ENCODE data around the gene TUBA4B.
"Not testable (repeated sequence)": the region's sequence is repeated elsewhere in the genome, so short reads cannot be mapped to it uniquely, and the experiment has no call there.

The TUBA4B gene

DNA sequence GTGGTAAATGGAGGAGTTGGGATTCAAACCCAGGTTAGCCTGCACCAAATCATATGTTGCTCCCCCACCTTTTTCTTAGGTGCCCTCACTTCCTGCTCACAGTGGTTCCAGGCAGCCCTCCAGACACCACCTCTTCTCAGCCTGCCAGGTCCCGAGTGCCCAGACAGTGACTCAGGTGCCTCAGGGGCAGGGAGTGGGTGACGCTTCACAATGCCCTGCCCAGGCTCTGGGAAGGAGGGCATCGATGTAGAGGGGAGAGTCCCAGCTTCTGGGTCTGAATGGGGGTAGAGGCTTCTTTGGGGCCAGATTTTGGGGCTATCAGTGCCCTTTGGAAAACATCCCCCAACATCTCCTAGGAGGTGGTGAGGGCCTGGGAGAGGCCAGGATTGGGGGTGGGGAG, 20.9 kb downstream of the TUBA4B start:
- no peak for DNase-seq (ENCODE audit: low read depth in 2 of 3, low spot score in 2 of 3)

DNA sequence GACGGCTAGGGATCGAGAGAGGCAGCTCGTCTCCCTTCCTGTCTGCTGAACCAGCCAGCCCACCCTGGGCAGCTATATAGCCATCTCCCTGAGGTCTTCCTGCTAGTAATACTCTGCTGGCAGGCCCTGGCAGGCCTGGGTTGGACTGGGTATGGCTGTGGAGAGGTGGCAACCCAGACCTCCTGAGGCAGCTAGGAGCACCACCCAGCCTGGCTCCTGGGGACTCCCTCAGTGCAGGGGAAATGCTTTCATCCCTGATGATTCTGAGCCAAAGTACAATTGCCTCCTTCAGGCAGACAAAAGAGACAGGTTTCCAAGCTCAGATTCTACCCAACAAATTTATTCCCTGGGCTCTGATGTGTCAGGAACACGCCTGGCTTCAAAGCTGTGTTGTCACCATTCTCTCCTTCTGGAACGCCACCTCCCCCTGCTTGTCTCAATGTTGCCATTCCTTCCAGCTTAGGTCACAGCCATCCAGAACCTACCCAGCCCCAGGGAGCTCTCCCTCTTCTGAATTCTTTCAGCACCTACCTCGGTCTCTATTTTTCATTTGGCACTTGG, 21.4 kb downstream of the TUBA4B start:
- no peak for DNase-seq (ENCODE audit: low read depth in 2 of 3, low spot score in 2 of 3)

DNA sequence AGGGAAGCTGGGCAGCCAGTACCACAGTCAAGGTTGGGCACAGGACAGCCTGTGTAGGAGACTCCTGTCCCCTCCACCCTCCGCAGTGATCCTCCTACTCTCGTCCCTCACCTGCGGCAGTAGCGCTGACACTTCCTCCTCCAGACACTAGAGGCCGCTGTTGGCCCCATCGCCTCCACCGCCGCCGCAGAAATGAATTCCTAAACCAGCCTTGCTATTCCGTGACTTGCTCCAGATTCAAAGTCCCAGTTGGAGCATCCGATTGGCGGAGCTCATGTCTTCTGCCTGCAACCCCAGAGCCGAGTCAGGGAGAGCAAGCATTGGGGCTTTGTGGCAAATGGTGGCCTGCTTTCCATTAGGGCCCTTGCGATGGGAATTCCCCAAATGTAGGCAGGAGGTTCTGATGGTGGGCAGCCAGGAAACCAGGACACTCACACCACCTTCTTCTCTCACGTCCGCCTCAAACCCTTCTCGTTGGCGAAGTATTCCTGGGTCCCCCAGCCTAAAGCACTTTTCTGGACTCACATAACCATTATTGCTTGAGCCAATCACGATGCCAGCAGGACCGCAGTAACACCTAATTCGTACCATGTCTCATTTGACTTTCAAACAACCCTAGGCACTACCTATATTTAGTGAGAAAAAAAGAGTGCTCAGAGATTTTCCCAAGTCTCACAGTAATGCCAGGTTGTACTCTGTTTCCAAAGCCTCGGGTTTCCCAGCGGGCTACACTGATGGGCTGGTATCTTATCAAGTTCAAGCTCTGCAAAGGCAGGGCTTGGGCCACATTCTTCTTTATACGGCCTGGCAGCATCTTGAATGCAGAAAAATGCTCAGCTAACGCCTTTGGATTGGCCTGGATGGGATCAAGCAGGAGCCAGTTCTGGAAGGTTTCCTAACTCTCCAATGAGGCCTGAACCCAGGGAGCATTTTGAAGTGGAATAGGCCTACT, 24.9 kb downstream of the TUBA4B start:
- peak in 2 of 3 experiments; percentile 58 to 62 for DNase-seq (ENCODE audit: low read depth in 2 of 3, low spot score in 2 of 3)

DNA sequence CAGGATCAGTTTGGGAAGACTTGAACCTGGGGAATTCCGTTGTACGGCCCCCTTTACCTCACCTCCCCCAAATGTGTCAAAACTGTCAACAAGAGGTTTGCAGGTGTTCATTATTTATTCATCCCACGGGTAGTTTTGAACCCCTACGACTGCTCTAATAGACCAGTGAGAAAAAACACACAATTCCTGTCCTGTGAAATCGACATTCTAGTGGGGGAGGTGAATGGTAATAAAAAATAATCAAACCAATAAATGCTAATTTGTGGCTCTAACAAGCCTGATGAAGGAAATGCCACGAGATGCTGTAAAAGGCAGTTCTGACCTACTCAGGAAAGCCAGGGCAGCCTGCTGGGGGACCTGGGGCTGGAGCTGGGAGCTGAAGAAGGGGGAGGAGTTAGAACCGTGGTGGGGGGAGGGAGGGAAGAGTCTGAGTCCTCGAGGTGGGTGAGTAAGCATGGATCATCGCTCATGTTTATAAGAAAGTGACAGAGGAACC, 25.7 kb downstream of the TUBA4B start:
- DNase-seq (ENCODE audit: low read depth in 2 of 3, low spot score in 2 of 3): no peak

DNA sequence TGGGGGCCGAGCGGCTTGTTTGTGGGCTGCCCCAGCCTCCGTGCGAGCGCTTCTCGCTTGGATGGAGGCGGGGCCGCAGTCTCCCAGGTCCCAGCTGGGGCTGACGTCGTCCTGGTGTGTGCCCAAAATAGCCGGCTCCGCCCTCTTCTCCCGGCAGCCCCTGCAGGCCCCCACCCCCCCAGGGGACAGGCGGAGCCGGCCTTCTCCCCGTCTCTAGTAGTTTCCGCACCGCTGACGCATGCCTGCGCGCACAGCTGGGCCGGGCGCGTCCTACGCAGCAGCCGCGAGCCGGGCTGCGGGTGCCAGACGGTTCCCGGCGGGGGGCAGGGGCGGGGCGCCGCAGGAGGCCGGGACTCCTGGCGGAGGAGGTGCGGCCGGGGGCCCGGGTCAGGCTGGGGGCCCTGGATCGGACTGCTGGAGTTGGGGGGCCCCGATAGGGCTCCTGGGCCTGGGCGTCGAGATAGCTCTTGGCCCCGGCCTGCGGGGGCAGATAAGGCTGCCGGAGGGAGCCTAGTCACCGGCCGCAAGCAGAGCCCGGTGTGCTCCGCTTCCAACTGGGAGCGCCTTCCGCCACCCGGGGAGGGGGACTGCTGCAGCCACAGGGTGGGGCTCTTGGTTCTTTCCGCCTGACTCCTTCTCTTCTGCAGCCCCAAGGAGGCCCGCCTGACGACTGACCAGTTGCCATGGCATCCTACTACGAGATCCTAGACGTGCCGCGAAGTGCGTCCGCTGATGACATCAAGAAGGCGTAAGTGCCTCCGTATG, 26.3 kb downstream of the TUBA4B start, which contains the start of gene DNAJB2:
DNAJB2 (plus strand) TSS at position 216 of the 765 bp plus-strand sequence; CDS start at position 684, 468 bp downstream.
- peak; percentile 92 to 99 (median 94) for DNase-seq (ENCODE audit: low read depth in 2 of 3, low spot score in 2 of 3)

DNA sequence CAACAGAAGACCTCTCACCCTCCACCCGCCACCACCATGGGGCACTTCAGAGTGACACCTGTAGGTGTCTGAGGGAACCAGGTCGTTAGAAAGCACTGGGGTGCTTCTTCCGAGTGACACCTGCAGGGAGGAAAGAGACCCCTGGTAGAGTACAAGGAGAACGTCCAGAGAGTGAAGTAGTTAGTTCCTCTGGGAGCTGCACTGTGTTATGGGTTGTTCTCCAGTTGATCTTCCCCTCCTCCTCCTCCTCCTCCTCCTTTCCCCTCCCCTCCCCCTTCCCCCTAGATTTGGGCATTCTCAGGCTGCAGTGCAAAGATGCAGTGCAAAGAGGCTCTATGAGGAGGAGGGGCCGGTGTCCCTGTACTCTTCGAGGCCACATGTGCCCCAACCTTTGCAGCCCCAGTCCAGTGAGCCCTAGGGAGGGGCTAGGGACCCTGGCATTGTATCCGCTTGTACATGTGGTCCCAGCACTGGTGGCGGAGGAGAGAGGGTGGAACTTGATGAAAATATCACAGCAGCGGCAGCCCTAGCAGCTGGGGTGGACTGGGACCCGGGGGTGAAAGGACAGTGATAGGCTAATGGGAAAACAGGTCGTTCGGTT, 27.0 kb downstream of the TUBA4B start:
- no peak for DNase-seq (ENCODE audit: low read depth in 2 of 3, low spot score in 2 of 3)

DNA sequence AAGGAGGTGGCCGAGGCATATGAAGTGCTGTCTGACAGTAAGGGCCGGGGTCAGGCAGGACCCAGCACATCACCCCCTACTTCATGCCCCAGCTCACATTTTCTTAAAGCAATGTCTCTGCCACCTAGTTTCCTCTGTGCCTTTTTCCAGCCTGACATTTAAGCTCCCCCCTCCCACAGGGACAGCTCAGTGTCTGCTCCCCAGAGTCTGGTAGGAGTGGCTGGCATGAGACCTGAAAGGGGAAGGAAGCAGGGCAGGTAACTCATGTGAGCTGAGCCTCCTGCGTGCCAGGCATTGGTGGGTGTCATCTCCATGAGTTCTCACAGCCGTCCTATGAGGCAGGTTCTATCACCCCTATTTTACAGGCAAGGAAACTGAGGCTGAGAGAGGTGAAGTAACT, 27.6 kb downstream of the TUBA4B start:
- DNase-seq (ENCODE audit: low read depth in 2 of 3, low spot score in 2 of 3): no peak

DNA sequence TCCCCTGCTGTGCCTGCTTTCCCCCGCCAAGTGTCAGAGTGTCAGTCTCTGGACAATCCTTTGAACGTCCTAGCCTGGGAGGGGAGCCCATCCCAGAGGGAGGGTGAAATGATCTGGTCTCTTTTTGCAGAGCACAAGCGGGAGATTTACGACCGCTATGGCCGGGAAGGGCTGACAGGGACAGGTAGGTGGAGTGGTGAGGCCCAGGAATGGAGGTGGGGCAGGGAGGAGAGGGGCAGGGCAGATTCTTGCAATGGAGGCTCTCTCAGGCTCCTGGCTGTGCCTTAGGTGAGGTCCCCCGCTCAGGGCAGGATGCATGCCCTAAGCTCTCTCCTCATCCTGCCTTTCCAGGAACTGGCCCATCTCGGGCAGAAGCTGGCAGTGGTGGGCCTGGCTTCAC, 28.5 kb downstream of the TUBA4B start:
- no peak for DNase-seq (ENCODE audit: low read depth in 2 of 3, low spot score in 2 of 3)

DNA sequence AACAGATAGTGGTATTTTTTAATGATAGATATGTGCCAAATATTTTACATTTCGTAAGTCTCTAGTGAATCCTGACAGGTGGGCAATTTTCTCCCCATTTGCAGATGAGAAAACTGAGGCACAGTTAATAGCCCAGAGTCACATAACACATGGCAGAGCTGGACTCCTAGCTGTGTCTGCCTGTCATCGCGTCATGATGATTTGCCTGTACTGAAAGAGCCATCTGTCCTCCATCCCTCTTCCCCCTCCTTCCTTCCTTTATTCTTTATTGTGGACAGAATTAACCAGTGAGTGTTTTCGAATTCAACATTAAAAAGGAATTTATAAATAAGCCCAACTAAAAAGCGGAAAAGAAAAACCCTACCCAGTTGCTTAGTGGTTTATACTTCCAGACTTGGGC, 29.3 kb downstream of the TUBA4B start:
- DNase-seq (ENCODE audit: low read depth in 2 of 3, low spot score in 2 of 3): no peak

DNA sequence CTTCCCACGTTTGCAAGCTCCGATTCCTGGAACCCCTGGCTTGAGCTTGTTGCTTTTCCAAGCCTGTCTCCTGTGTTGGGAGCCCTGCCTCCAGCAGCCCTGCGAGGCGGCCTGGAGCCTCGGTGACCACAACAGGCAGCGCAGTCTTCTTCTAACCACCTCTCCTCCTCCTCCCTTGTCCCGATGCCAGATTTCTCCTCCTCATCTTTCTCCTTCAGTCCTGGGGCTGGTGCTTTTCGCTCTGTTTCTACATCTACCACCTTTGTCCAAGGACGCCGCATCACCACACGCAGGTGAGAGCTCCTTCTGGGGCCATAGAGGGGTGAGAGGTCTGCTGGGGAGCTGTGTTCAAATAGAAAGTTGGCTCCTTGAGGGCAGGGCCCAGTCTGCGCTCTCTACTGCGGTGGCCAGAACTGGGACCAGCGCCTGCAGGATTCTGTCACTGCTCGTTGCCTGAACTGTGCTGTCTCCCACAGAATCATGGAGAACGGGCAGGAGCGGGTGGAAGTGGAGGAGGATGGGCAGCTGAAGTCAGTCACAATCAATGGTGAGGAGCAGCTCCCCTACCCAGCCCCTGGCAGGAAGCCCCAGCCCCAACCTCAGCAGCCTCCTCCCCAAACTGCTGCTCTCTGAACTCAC, 30.0 kb downstream of the TUBA4B start:
- DNase-seq (ENCODE audit: low read depth in 2 of 3, low spot score in 2 of 3): no peak

DNA sequence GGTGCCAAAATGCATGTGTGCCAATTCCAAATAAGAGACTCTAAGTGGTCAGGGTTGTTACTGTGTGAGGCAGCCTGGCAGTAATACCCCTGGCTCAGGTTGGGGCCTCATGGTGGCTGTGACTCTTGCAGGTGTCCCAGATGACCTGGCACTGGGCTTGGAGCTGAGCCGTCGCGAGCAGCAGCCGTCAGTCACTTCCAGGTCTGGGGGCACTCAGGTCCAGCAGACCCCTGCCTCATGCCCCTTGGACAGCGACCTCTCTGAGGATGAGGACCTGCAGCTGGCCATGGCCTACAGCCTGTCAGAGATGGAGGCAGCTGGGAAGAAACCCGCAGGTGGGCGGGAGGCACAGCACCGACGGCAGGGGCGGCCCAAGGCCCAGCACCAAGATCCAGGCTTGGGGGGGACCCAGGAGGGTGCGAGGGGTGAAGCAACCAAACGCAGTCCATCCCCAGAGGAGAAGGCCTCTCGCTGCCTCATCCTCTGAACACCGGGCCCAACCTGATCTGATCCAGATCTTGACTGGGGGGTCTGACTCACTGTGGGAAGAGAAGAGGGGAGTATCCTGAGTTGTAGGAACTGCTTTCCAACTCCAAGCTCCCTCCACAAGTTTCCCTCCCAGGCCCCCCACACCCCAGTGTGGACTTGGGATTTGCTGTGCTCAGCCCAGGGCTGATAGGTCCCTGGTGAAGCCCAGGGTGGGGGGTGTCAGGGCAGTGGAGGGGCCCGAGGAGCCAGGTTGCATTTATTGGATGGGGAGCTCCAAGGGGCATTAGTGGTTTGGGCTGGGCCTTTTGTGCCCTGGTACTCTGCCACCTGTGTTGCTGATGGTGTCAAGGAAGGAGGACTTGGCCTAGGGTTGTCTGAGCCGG, 31.7 kb downstream of the TUBA4B start:
- DNase-seq (ENCODE audit: low read depth in 2 of 3, low spot score in 2 of 3): no peak

DNA sequence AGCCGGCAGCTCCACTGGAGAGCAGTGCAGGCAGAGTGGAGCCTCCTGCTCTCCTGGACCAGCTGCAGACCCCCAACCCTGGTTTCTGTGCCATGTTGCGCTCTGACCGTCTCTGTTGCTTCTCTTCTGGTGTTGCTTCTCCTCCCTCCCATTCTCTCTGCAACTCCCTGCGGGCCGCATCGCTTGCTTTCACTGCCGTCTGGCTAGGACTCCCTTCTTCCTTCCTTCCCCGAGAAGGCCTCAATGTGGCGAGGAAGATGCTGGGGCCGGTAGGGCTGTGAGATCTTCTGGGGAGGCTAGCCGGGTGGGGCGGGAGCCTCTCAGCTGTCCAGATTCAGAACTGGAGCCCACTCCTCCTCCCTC, 32.3 kb downstream of the TUBA4B start:
- no peak for DNase-seq (ENCODE audit: low read depth in 2 of 3, low spot score in 2 of 3)

DNA sequence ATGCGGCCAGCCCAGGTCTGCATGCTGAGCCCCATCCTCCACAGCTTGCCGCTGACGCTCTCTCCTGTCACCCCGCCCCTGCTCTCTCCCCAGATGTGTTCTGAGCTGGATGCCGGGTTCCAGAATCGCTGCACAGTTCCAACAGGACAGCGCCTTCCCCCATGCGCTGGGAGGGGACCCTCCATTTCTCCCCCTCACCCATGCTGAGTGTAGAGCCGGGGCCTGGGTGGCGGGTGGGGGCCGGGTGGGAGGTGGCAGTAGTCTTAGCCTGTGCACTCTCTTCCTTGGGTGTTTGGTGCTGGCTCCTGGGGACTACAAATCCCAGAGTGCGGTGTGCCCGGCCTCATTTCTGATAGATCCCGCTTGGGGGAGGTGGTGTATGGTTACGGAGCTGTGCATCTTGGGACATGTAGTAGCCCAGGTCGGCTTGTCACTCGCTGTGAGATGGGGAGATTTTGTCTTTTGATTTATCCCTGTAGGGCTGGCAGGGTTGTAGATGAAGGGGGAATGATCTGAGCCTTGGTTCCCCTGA, 32.9 kb downstream of the TUBA4B start:
- no peak for DNase-seq (ENCODE audit: low read depth in 2 of 3, low spot score in 2 of 3)

DNA sequence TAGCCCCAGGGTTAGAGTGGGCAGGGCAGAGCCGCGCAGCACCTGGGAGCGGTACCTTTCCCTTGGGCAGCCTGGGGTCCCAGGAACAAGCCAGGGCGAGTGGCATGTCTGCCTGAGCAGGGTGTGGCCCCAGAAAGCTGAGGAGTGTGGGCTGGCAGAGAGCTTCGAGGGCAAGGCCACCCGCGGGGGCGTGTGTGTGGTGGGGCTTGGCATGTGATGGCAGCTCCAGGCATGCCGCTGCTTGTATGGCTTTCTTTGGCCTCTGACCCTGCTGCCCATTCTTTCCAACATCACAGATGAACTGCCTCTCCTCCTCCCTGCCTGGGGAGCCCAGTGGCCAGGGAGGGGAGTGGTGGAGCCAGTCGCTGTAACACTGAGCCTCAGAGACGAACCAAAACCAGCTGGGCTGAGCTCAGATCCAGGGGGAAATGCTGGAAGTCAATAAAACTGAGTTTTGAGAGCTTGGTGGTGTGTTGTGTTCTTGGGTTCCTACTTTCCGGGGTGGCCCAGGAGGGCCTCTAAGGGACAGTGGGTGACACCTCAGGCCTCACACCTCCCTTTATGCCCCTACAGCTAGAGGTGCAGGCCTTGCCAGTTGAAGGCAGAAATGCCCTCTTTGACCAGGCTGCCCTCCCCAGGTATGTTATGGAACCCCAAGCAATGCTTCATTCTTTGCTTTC, 33.5 kb downstream of the TUBA4B start:
- DNase-seq (ENCODE audit: low read depth in 2 of 3, low spot score in 2 of 3): no peak

DNA sequence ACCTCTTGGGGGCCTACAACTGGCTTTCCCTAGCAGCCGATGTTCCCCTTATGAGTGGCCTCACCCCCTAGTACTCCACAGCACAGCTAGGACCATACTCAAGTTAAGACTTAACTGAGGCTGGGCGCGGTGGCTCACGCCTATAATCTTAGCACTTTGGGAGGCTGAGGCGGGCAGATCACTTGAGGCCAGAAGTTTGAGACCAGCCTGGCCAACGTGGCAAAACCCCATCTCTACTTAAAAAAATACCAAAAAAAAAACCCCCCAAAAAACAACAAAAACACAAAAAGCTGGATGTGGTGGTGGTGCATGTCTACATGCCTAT, 34.0 kb downstream of the TUBA4B start:
- DNase-seq (ENCODE audit: low read depth in 2 of 3, low spot score in 2 of 3): not testable (repeated sequence)

DNA sequence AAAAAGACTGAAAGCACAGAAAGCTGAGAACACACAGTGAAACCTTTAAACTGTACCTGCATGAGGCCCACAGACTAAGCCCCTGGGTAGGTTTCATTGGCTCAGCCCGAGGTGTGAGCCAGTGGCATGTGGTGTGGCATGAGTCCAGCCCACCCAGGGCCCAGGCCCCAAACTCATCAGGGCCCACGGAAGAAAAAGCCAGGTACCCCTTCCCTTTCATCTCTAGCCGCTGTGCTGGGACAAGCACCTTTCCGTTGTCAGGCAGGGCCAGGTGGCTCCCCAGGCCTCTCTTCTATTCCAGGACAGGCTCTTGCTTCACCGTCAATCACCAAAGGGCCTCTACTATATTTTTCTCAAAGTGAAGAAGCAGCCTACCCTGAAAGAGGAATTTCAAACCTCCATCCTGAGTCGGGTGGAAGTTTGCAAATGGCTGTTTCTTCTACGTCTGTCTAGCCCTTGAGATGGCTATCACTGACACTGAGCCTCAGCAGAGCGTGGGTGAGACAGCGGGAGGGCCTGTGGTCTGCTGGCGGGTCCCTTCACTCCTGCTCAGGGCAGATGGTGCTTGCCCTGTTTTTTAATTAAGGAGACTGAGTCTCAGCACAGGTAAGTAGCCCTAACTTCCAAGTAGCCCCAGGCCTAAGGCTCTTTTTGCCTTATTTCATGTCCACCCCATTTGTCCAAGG, 34.7 kb downstream of the TUBA4B start:
- DNase-seq (ENCODE audit: low read depth in 2 of 3, low spot score in 2 of 3): no peak

DNA sequence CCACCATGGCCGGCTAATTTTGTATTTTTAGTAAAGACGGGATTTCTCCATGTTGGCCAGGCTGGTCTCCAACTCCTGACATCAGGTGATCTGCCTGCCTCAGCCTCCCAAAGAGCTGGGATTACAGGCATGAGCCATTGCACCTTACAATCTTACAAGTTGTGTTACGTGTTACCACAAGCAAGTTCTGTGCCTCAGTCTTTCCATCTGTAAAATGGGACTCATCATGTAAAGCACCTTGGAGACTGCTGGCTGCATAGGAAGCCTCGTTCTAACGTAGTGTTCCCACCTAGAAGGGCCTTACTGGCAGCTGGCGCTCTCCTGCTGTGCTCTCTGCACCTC, 36.1 kb downstream of the TUBA4B start:
- DNase-seq (ENCODE audit: low read depth in 2 of 3, low spot score in 2 of 3): no peak

DNA sequence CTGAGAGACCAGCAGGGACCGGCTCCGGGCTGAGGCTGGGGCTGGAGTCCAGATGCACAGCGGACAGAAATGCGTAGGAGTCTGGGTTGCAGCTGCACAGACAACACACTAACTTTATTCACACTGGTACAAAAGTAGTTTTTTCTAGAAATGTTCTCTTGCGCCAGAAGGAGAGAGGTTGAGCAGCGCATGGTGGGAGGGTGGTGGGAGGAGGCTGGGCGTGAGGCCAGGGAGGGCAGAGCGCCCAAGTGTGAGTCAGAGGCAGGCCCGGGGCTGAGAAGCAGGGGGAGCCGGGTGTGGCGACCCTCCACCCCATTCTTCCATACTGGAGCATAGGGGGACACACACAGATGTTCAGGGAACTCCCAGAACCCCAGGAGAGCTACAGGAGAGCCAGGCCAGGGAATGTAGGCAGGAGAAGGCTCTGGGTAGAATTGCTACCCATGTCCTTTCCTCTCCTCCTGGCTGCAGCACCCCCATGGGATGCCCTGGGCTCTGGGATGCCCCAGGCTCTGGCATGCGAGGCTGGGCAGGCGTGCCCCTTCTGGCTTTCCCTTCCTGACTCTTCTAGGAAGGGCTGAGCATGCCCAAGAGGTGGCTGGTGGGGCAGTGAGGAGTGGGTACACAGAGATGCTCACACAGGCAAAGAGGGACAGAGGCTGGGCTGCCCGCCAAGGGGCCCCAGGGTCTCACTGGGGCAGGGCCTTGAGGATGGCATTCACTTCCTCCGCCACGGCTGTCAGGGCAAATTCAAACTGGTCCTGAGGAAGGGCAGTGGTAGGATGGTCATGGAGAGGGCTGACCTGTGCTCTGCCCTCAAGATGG, 36.7 kb downstream of the TUBA4B start:
- DNase-seq (ENCODE audit: low read depth in 2 of 3, low spot score in 2 of 3): no peak

All from activated CD8-positive, alpha-beta memory T cell treated with anti-CD3 and anti-CD28 coated beads for 48 hours (primary cell).